Activated naive CD4-positive, alpha-beta T cell treated with anti-CD3 and anti-CD28 coated beads for 36 hours (primary cell): Measurements from ENCODE around the gene SLC32A1. TPM values are rescaled to one million over a fixed set of nuclear protein-coding genes. Genes with fewer than 3 reads are reported as not detected.

Source experiments
- CTCF ChIA-PET: fragments of 350-600 bp; sonication (Branson Sonifier 250); formaldehyde crosslinking; loops from one replicate; lab custom pipeline; 2021; ENCODE audit warnings: antibody characterized with exemption; lab: Charles Lee
- DNase-seq: peaks from one replicate; pipeline ENCODE4 v3.0.0-alpha.2; 2020
- H3K27ac Mint-ChIP-seq: one replicate; pipeline ENCODE4 v1.8.0; 2021; ENCODE audit warnings: mild to moderate bottlenecking, mixed read lengths
- H3K27me3 Mint-ChIP-seq: one replicate; pipeline ENCODE4 v1.8.0; 2021; ENCODE audit warnings: low read depth, mixed read lengths
- H3K36me3 Mint-ChIP-seq: one replicate; pipeline ENCODE4 v1.8.0; 2021; ENCODE audit warnings: low read depth, mixed read lengths
- H3K4me1 Mint-ChIP-seq: one replicate; pipeline ENCODE4 v1.8.0; 2021; ENCODE audit warnings: low read depth, mixed read lengths
- H3K4me3 Mint-ChIP-seq: one replicate; pipeline ENCODE4 v1.8.0; 2021; ENCODE audit warnings: mild to moderate bottlenecking, moderate library complexity, mixed read lengths
- H3K9me3 Mint-ChIP-seq: one replicate; pipeline ENCODE4 v1.8.0; 2021; ENCODE audit warnings: mixed read lengths
- intact Hi-C: fragments of 100-400 bp; cut with micrococcal nuclease; formaldehyde crosslinking; loops from one replicate; pipeline ENCODE4 v1.15.1; 2023
- total RNA-seq, 2 experiments: library from RNA; stranded (reverse); gene quantifications; one replicate each; pipeline ENCODE4 v1.2.3, GENCODE V29; 2021

The SLC32A1 gene
- total RNA-seq, 2 experiments from 2014 or later = not detected

GRCh38 chr20:38745757-38746156 lies 21.5 kb downstream of the SLC32A1 start:
- H3K9me3 Mint-ChIP-seq = no peaks in the 10 kb centered on the region
- H3K36me3 Mint-ChIP-seq = no peaks in the 10 kb centered on the region
- no peak overlapping the region for H3K27ac Mint-ChIP-seq
- DNase-seq = no peak
- peaks cover 17% of the 10 kb centered on the region for H3K27me3 Mint-ChIP-seq
- intact Hi-C loops = loop anchor here (5.0 to 10.0 kb wide), 2 partner anchors 301 to 302 kb away; no protein-coding TSS in a partner anchor
- peaks cover 15% of the 10 kb centered on the region for H3K4me1 Mint-ChIP-seq
- H3K4me3 Mint-ChIP-seq = no peak overlapping the region
- CTCF ChIA-PET = interaction anchor here (2.6 kb wide), 1 partner anchor 15 kb away, joined by 12 read pairs; no protein-coding TSS in a partner anchor

GRCh38 chr20:38747495-38748096 lies 23.3 kb downstream of the SLC32A1 start:
- H3K27me3 Mint-ChIP-seq = peaks cover 3% of the 10 kb centered on the region
- CTCF ChIA-PET = interaction anchor here (1.0 to 8.1 kb wide), 5 partner anchors 16 to 301 kb away, joined by 3 to 71 read pairs (median 12); no protein-coding TSS in a partner anchor
- no peak for DNase-seq
- peaks cover 15% of the 10 kb centered on the region for H3K4me1 Mint-ChIP-seq
- no peak overlapping the region for H3K27ac Mint-ChIP-seq
- intact Hi-C loops = loop anchor here (1.0 to 10.0 kb wide), 7 partner anchors 16 to 303 kb away; partner anchors contain the start of genes DHX35 and FAM83D
- H3K36me3 Mint-ChIP-seq = peaks cover 4% of the 10 kb centered on the region
- H3K9me3 Mint-ChIP-seq = no peaks in the 10 kb centered on the region
- peak overlapping the region; percentile 97 for H3K4me3 Mint-ChIP-seq

- Mint-ChIP-seq H3K4me1 (peaks cover 15% of the 10 kb centered on the region), H3K27me3 (no peaks in the 10 kb centered on the region), H3K27ac (peak within 1 kb of the TSS; percentile 93), H3K36me3 (peaks cover 8% of the 10 kb centered on the region), H3K4me3 (peak within 1 kb of the TSS; percentile 97), H3K9me3 (no peaks in the 10 kb centered on the region)
- CTCF ChIA-PET = interaction anchor here (1.0 to 8.1 kb wide), 6 partner anchors 17 to 301 kb away, joined by 3 to 71 read pairs (median 12); no protein-coding TSS in a partner anchor
- peak; percentile 97 for DNase-seq
- intact Hi-C loops = loop anchor here (1.0 to 10.0 kb wide), 7 partner anchors 17 to 303 kb away; partner anchors contain the start of genes DHX35 and FAM83D
Observed at GRCh38 chr20:38748097-38748860, 24.0 kb downstream of the SLC32A1 start, which contains the start of gene ACTR5. Gene ACTR5, plus strand, starts transcription at chr20:38748460. Its CDS starts 19 bp downstream, at chr20:38748479.

GRCh38 chr20:38748861-38749149 lies 24.5 kb downstream of the SLC32A1 start:
- intact Hi-C loops = loop anchor here (1.0 to 10.0 kb wide), 7 partner anchors 18 to 304 kb away; partner anchors contain the start of genes DHX35 and FAM83D
- CTCF ChIA-PET = interaction anchor here (1.0 to 8.1 kb wide), 5 partner anchors 23 to 144 kb away, joined by 3 to 71 read pairs (median 12); no protein-coding TSS in a partner anchor
- H3K27ac Mint-ChIP-seq = peak overlapping the region; percentile 82
- H3K9me3 Mint-ChIP-seq = no peaks in the 10 kb centered on the region
- peak; percentile 70 for DNase-seq
- peaks cover 8% of the 10 kb centered on the region for H3K36me3 Mint-ChIP-seq
- peak overlapping the region; percentile 97 for H3K4me3 Mint-ChIP-seq
- H3K27me3 Mint-ChIP-seq = no peaks in the 10 kb centered on the region
- H3K4me1 Mint-ChIP-seq = peaks cover 15% of the 10 kb centered on the region

- Mint-ChIP-seq H3K4me1 (peaks cover 15% of the 10 kb centered on the region), H3K27ac (no peak overlapping the region), H3K4me3 (no peak overlapping the region), H3K27me3 (no peaks in the 10 kb centered on the region), H3K9me3 (no peaks in the 10 kb centered on the region), H3K36me3 (peaks cover 24% of the 10 kb centered on the region)
- CTCF ChIA-PET = interaction anchor here (0.6 to 8.1 kb wide), 24 partner anchors 10 to 211 kb away, joined by 3 to 71 read pairs (median 4); partner anchors contain the start of gene DHX35
- intact Hi-C loops = loop anchor here (1.0 kb wide), 2 partner anchors 25 to 105 kb away; no protein-coding TSS in a partner anchor
- peak; percentile 57 for DNase-seq
Observed at GRCh38 chr20:38751360-38751976, 27.2 kb downstream of the SLC32A1 start.

GRCh38 chr20:38752029-38752428 lies 27.7 kb downstream of the SLC32A1 start:
- intact Hi-C loops = no loop called here
- Mint-ChIP-seq H3K9me3 (no peaks in the 10 kb centered on the region), H3K4me1 (peaks cover 15% of the 10 kb centered on the region), H3K27me3 (no peaks in the 10 kb centered on the region), H3K4me3 (no peak overlapping the region), H3K27ac (no peak overlapping the region), H3K36me3 (peaks cover 24% of the 10 kb centered on the region)
- CTCF ChIA-PET = interaction anchor here (0.6 to 8.1 kb wide), 22 partner anchors 9 to 295 kb away, joined by 3 to 71 read pairs (median 4); partner anchors contain the start of gene DHX35
- DNase-seq = no peak

- intact Hi-C loops = no loop called here
- H3K27ac Mint-ChIP-seq = no peak overlapping the region
- no peaks in the 10 kb centered on the region for H3K4me1 Mint-ChIP-seq
- no peak overlapping the region for H3K4me3 Mint-ChIP-seq
- H3K27me3 Mint-ChIP-seq = no peaks in the 10 kb centered on the region
- H3K9me3 Mint-ChIP-seq = no peaks in the 10 kb centered on the region
- H3K36me3 Mint-ChIP-seq = peaks cover 31% of the 10 kb centered on the region
- CTCF ChIA-PET = interaction anchor here (0.7 to 8.1 kb wide), 3 partner anchors 80 to 138 kb away, joined by 3 to 59 read pairs (median 4); no protein-coding TSS in a partner anchor
- no peak for DNase-seq
Observed at GRCh38 chr20:38754924-38755323, 30.6 kb downstream of the SLC32A1 start.

- Mint-ChIP-seq H3K4me3 (no peak overlapping the region), H3K27ac (no peak overlapping the region), H3K36me3 (peaks cover 36% of the 10 kb centered on the region), H3K9me3 (no peaks in the 10 kb centered on the region), H3K27me3 (no peaks in the 10 kb centered on the region), H3K4me1 (no peaks in the 10 kb centered on the region)
- DNase-seq = no peak
- intact Hi-C loops = no loop called here
- CTCF ChIA-PET = interaction anchor here (0.7 to 8.1 kb wide), 5 partner anchors 27 to 138 kb away, joined by 3 to 59 read pairs (median 4); no protein-coding TSS in a partner anchor
Observed at GRCh38 chr20:38755324-38755910, 31.1 kb downstream of the SLC32A1 start.

- intact Hi-C loops = no loop called here
- H3K27ac Mint-ChIP-seq = no peak overlapping the region
- CTCF ChIA-PET = interaction anchor here (2.2 kb wide), 1 partner anchor 135 kb away, joined by 7 read pairs; no protein-coding TSS in a partner anchor
- no peaks in the 10 kb centered on the region for H3K9me3 Mint-ChIP-seq
- no peaks in the 10 kb centered on the region for H3K4me1 Mint-ChIP-seq
- no peak overlapping the region for H3K4me3 Mint-ChIP-seq
- peaks cover 41% of the 10 kb centered on the region for H3K36me3 Mint-ChIP-seq
- no peak for DNase-seq
- H3K27me3 Mint-ChIP-seq = no peaks in the 10 kb centered on the region
Observed at GRCh38 chr20:38757145-38757775, 33.0 kb downstream of the SLC32A1 start.

- DNase-seq = no peak
- Mint-ChIP-seq H3K27me3 (no peaks in the 10 kb centered on the region), H3K4me3 (no peak overlapping the region), H3K9me3 (no peaks in the 10 kb centered on the region), H3K4me1 (peaks cover 10% of the 10 kb centered on the region), H3K36me3 (peaks cover 37% of the 10 kb centered on the region), H3K27ac (no peak overlapping the region)
- CTCF ChIA-PET = interaction anchor here (1.2 to 1.4 kb wide), 2 partner anchors 33 to 134 kb away, joined by 4 to 6 read pairs; no protein-coding TSS in a partner anchor
- intact Hi-C loops = no loop called here
Observed at GRCh38 chr20:38759106-38759505, 34.8 kb downstream of the SLC32A1 start.

- CTCF ChIA-PET = interaction anchor here (1.0 to 1.9 kb wide), 3 partner anchors 9 to 44 kb away, joined by 3 to 11 read pairs (median 3); partner anchors contain the start of gene PPP1R16B
- Mint-ChIP-seq H3K27ac (no peak overlapping the region), H3K4me3 (no peak overlapping the region), H3K27me3 (no peaks in the 10 kb centered on the region), H3K36me3 (peaks cover 31% of the 10 kb centered on the region), H3K9me3 (no peaks in the 10 kb centered on the region), H3K4me1 (peaks cover 21% of the 10 kb centered on the region)
- intact Hi-C loops = no loop called here
- no peak for DNase-seq
Observed at GRCh38 chr20:38760978-38761377, 36.7 kb downstream of the SLC32A1 start.
